ENCODE measurements around the gene GSTM4. TPM values are rescaled to one million over a fixed set of nuclear protein-coding genes. Genes with fewer than 3 reads are reported as not detected.

GSTM4 gene
- total and polyA plus RNA-seq, 2 donors (not counting 1 experiment from before 2014, with no cell fraction given) = 17.7 to 30.8 TPM

DNA sequence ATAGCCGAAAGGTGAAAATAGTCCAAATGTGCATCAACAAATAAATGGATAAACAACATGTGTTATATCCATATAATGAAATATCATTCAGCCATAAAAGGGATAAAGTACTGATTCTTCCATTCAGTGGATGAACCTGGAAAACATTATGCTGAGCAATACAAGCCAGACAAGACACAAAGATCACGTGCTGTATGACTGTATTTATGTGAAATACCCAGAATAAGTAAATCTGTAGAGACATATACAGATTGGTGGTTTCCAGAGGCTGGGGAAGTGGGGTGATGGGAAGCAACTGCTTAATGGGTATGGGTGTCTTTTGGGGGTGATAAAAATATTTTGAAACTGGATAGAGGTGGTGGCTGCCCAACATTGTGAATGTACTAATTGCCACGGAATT, 13.3 kb upstream of the GSTM4 start:
- H3K9ac ChIP-seq (ENCODE audit: insufficient read depth, low read length) = no peak overlapping the region
- H3K4me2 ChIP-seq (ENCODE audit: extremely low read depth, insufficient read depth, low read length) = no peak overlapping the region
- no peaks in the 10 kb centered on the region for H3K79me2 ChIP-seq (ENCODE audit: control insufficient read depth, insufficient read depth, low read length)
- no peak for DNase-seq (ENCODE audit: low read depth in 2 of 2)
- H4K20me1 ChIP-seq (ENCODE audit: control insufficient read depth, extremely low read depth, insufficient read depth, low read length) = no peaks in the 10 kb centered on the region
- no peaks in the 10 kb centered on the region for H3K27me3 ChIP-seq (ENCODE audit: control insufficient read depth, insufficient read depth, low read length)
- no peak overlapping the region for H3K27ac ChIP-seq (ENCODE audit: insufficient read depth, low read length)
- H3K9me3 ChIP-seq (ENCODE audit: control insufficient read depth, insufficient read depth, low read depth, low read length) = no peaks in the 10 kb centered on the region
- H3K4me3 ChIP-seq (replicated peaks in 1 of 4; ENCODE audit: control extremely low read depth in 1 of 4, insufficient read depth in 1 of 4, low read depth in 3 of 4, low read length in 4 of 4) = no peak overlapping the region
- no peak for TF ChIP-seq CTCF (conservative IDR thresholded peaks at IDR 0.05 in 1 of 2, IDR thresholded peaks at IDR 0.05 in 1 of 2; ENCODE audit: low read depth in 1 of 2, low read length in 2 of 2)
- no peak for TF ChIP-seq EZH2 (IDR thresholded peaks at IDR 0.05; ENCODE audit: low read length, missing control alignments)
- H3K4me1 ChIP-seq (ENCODE audit: control insufficient read depth, extremely low read depth, insufficient read depth, low read length) = no peaks in the 10 kb centered on the region
- H3K36me3 ChIP-seq (ENCODE audit: control insufficient read depth, insufficient read depth, low read length) = no peaks in the 10 kb centered on the region
- no peak overlapping the region for H2AFZ ChIP-seq (ENCODE audit: low read length)

GRCh38 chr1:109643385-109644230, 12.3 kb upstream of the GSTM4 start:
- no peaks in the 10 kb centered on the region for H3K36me3 ChIP-seq (ENCODE audit: control insufficient read depth, insufficient read depth, low read length)
- peak overlapping the region; percentile 59 for H2AFZ ChIP-seq (ENCODE audit: low read length)
- no peaks in the 10 kb centered on the region for H3K27me3 ChIP-seq (ENCODE audit: control insufficient read depth, insufficient read depth, low read length)
- H4K20me1 ChIP-seq (ENCODE audit: control insufficient read depth, extremely low read depth, insufficient read depth, low read length) = no peaks in the 10 kb centered on the region
- H3K4me3 ChIP-seq (replicated peaks in 1 of 4; ENCODE audit: control extremely low read depth in 1 of 4, insufficient read depth in 1 of 4, low read depth in 3 of 4, low read length in 4 of 4) = no peak overlapping the region
- no peak overlapping the region for H3K9ac ChIP-seq (ENCODE audit: insufficient read depth, low read length)
- H3K27ac ChIP-seq (ENCODE audit: insufficient read depth, low read length) = no peak overlapping the region
- no peaks in the 10 kb centered on the region for H3K79me2 ChIP-seq (ENCODE audit: control insufficient read depth, insufficient read depth, low read length)
- peak; percentile 62 to 74 for DNase-seq (ENCODE audit: low read depth in 2 of 2)
- H3K4me2 ChIP-seq (ENCODE audit: extremely low read depth, insufficient read depth, low read length) = no peak overlapping the region
- H3K9me3 ChIP-seq (ENCODE audit: control insufficient read depth, insufficient read depth, low read depth, low read length) = no peaks in the 10 kb centered on the region
- no peaks in the 10 kb centered on the region for H3K4me1 ChIP-seq (ENCODE audit: control insufficient read depth, extremely low read depth, insufficient read depth, low read length)
- TF ChIP-seq CTCF (conservative IDR thresholded peaks at IDR 0.05 in 1 of 2, IDR thresholded peaks at IDR 0.05 in 1 of 2; ENCODE audit: low read depth in 1 of 2, low read length in 2 of 2) = peak; percentile 74 to 85
- TF ChIP-seq EZH2 (IDR thresholded peaks at IDR 0.05; ENCODE audit: low read length, missing control alignments) = no peak

- Histone ChIP-seq H3K4me1 (ENCODE audit: control insufficient read depth, extremely low read depth, insufficient read depth, low read length) (no peaks in the 10 kb centered on the region), H3K79me2 (ENCODE audit: control insufficient read depth, insufficient read depth, low read length) (no peaks in the 10 kb centered on the region), H3K9ac (ENCODE audit: insufficient read depth, low read length) (no peak overlapping the region), H3K9me3 (ENCODE audit: control insufficient read depth, insufficient read depth, low read depth, low read length) (no peaks in the 10 kb centered on the region), H3K27ac (ENCODE audit: insufficient read depth, low read length) (no peak overlapping the region), H2AFZ (ENCODE audit: low read length) (no peak overlapping the region), H3K27me3 (ENCODE audit: control insufficient read depth, insufficient read depth, low read length) (no peaks in the 10 kb centered on the region), H3K36me3 (ENCODE audit: control insufficient read depth, insufficient read depth, low read length) (no peaks in the 10 kb centered on the region), H3K4me2 (ENCODE audit: extremely low read depth, insufficient read depth, low read length) (no peak overlapping the region), H3K4me3 (replicated peaks in 1 of 4; ENCODE audit: control extremely low read depth in 1 of 4, insufficient read depth in 1 of 4, low read depth in 3 of 4, low read length in 4 of 4) (no peak overlapping the region), H4K20me1 (ENCODE audit: control insufficient read depth, extremely low read depth, insufficient read depth, low read length) (no peaks in the 10 kb centered on the region)
- peak in 1 of 2 donors; percentile 55 for DNase-seq (ENCODE audit: low read depth in 2 of 2)
- no peak for TF ChIP-seq EZH2 (IDR thresholded peaks at IDR 0.05; ENCODE audit: low read length, missing control alignments)
- no peak for TF ChIP-seq CTCF (conservative IDR thresholded peaks at IDR 0.05 in 1 of 2, IDR thresholded peaks at IDR 0.05 in 1 of 2; ENCODE audit: low read depth in 1 of 2, low read length in 2 of 2)
These were observed 11.2 kb upstream of the GSTM4 start for GRCh38 chr1:109644670-109645069.
